ENCODE measurements around the gene SFXN4.
"Not testable (repeated sequence)": the region's sequence is repeated elsewhere in the genome, so short reads cannot be mapped to it uniquely, and the experiment has no call there.

The SFXN4 gene

GRCh38 chr10:119190954-119191785 is 25.7 kb upstream of the SFXN4 start:
- DNase-seq (ENCODE audit: low read depth) = no peak

- DNase-seq (ENCODE audit: low read depth) = no peak
These were observed 24.8 kb upstream of the SFXN4 start for GRCh38 chr10:119190353-119190752.

- no peak for DNase-seq (ENCODE audit: low read depth)
These were observed 24.3 kb upstream of the SFXN4 start for GRCh38 chr10:119189811-119190282.

GRCh38 chr10:119183664-119184412 is 18.3 kb upstream of the SFXN4 start:
- no peak for DNase-seq (ENCODE audit: low read depth)

- not testable (repeated sequence) for DNase-seq (ENCODE audit: low read depth)
These were observed 15.4 kb upstream of the SFXN4 start for GRCh38 chr10:119180850-119181400.

GRCh38 chr10:119178372-119179119 is 13.0 kb upstream of the SFXN4 start, which contains the start of gene PRDX3:
Gene PRDX3, minus strand, starts transcription at chr10:119178812. Its CDS starts 22 bp downstream, at chr10:119178790.
- DNase-seq (ENCODE audit: low read depth) = peak; percentile 90

GRCh38 chr10:119177708-119178371 is 12.3 kb upstream of the SFXN4 start:
- peak; percentile 9 for DNase-seq (ENCODE audit: low read depth)

- DNase-seq (ENCODE audit: low read depth) = no peak
These were observed 10.7 kb upstream of the SFXN4 start for GRCh38 chr10:119176166-119176565.

GRCh38 chr10:119174109-119174508 is 8.6 kb upstream of the SFXN4 start:
- DNase-seq (ENCODE audit: low read depth) = no peak

GRCh38 chr10:119167041-119167440 is 1.5 kb upstream of the SFXN4 start:
- DNase-seq (ENCODE audit: low read depth) = no peak

- DNase-seq (ENCODE audit: low read depth) = no peak
These were observed 1.1 kb upstream of the SFXN4 start for GRCh38 chr10:119166564-119166963.

- no peak for DNase-seq (ENCODE audit: low read depth)
These were observed 595 bp upstream of the SFXN4 start for GRCh38 chr10:119166118-119166500.

GRCh38 chr10:119162452-119163092 is 2.9 kb downstream of the SFXN4 start:
- no peak for DNase-seq (ENCODE audit: low read depth)

- no peak for DNase-seq (ENCODE audit: low read depth)
These were observed 3.6 kb downstream of the SFXN4 start for GRCh38 chr10:119161680-119162451.

- DNase-seq (ENCODE audit: low read depth) = no peak
These were observed 6.2 kb downstream of the SFXN4 start for GRCh38 chr10:119159332-119159731.

GRCh38 chr10:119153661-119154060 is 11.9 kb downstream of the SFXN4 start:
- no peak for DNase-seq (ENCODE audit: low read depth)

- DNase-seq (ENCODE audit: low read depth) = no peak
These were observed 12.5 kb downstream of the SFXN4 start for GRCh38 chr10:119153041-119153440.

- not testable (repeated sequence) for DNase-seq (ENCODE audit: low read depth)
These were observed 13.9 kb downstream of the SFXN4 start for GRCh38 chr10:119151601-119152000.

GRCh38 chr10:119149729-119150128 is 15.8 kb downstream of the SFXN4 start:
- no peak for DNase-seq (ENCODE audit: low read depth)

GRCh38 chr10:119149157-119149556 is 16.4 kb downstream of the SFXN4 start:
- DNase-seq (ENCODE audit: low read depth) = no peak
